Transverse colon (tissue), 4 donors: ENCODE data around the gene ZSCAN30.

ENCODE experiments used
- CTCF ChIP-seq, 5 experiments: fragments of 200-600 bp in 3 of 5; fragments of 450-650 bp in 2 of 5; sonication (generic) in 3 of 5; IDR thresholded peaks; 1 replicate in 2 of 5; 2 replicates in 3 of 5; pipeline ENCODE4 v1.5.1; 2016 to 2017; ENCODE audit warnings: antibody characterized with exemption in 5 of 5, inconsistent platforms in 3 of 5, mild to moderate bottlenecking in 2 of 5, moderate library complexity in 1 of 5
- POLR2A ChIP-seq: fragments of 450-650 bp; IDR thresholded peaks from one replicate; pipeline ENCODE4 v1.6.1; 2016; ENCODE audit warnings: antibody characterized with exemption, mild to moderate bottlenecking, moderate library complexity
- POLR2AphosphoS5 ChIP-seq, 3 donors: sonication (generic); formaldehyde crosslinking; IDR thresholded peaks; one replicate each; pipeline ENCODE4 v1.6.1; 2016; ENCODE audit warnings: antibody characterized with exemption in 3 of 3

DNA sequence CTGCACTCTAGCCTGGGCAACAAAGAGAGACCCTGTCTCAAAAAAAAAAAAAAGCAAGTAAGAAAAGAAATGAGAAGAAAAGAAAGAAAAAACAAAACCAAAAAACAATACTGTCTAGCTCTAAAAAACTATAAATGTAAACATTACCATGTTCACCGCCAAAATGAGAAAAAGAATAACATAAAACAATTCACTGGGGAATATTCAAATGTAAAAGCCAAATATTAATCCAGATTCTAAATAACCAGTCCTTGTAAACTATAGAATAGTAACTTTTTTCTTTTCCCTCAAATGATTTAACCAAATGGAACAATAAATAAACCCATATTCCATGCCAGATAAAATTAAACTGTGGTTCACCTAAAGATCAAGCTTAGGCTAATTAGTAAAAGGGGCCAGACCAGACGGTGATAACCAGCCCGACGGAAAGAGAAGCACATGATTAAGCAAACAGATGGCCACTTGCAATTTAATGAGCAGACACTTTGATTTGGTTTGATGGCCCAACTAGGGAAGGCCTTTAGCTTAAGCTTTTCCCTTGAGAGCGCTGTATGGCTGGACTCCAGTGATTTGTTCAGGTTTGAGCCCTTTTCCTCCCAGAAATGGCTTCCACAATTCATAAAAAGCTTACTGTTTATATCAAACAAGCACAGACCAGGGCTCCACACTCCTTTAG is 88.6 kb downstream of the ZSCAN30 start:
- no peak for TF ChIP-seq CTCF (IDR thresholded peaks at IDR 0.05)
- TF ChIP-seq POLR2AphosphoS5 (IDR thresholded peaks at IDR 0.05), result no peak
- TF ChIP-seq POLR2A, result no peak
